IPS-18c (cell line): ENCODE data around the gene VSTM2B.

Source experiments
- H3K4me3 ChIP-seq: 2 replicates; pipeline ENCODE4 v1.7.0; 2013; ENCODE audit warnings: low read depth, mild to moderate bottlenecking, low read length, moderate library complexity; ENCODE audit not compliant: insufficient read depth
- H3K9me3 ChIP-seq: one replicate; pipeline ENCODE4 v1.6.1; 2013; ENCODE audit warnings: mild to moderate bottlenecking, low read length, moderate library complexity; ENCODE audit not compliant: control insufficient read depth, insufficient read depth

VSTM2B gene

DNA sequence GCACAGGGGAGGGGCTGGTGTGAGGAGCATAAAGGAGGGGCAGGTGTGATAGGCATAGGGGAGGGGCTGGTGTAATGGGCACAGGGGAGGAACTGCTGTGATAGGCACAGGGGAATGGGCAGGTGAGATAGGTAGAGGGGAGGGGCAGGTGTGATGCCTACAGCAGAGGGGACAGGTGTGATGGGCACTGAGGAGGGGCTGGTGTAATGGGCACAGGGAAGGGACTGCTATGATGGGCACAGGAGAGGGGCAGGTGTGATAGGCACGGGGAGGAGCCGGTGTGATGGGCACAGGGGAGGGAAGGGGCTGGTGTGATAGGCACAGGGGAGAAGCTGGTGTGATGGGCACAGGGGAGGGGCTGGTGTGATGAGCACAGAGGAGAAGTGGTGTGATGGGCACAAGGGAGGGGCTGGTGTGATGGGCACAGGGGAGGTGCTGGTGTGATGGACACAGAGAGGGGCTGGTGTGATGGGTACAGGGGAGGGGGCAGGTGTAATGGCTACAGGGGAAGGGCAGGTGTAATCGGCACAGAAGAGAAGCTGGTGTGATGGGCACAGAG lies 40.8 kb downstream of the VSTM2B start:
- no peak overlapping the region for H3K4me3 ChIP-seq
- H3K9me3 ChIP-seq: no peaks in the 10 kb centered on the region

DNA sequence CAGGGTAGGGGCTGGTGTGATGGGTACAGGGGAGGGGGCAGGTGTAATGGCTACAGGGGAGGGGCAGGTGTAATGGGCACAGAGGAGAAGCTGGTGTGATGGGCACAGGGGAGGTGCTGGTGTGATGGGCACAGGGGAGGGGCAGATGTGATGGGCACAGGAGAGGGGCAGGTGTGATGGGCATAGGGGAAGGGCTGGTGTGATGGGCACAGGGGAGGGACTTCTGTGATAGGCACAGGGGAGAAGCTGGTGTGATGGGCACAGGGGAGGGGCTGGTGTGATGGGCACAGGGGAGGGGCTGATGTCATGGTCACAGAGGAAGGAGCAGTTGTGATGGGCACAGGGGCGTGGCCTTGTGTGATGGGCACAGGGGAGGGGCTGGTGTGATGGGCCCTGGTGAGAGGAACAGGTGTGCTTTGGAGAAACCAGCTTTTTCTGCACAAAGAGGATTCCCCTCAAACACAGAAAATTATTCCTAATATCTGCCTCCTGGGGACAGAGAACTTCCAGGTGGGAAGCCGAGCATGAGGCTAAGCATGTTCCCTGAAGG lies 41.6 kb downstream of the VSTM2B start:
- no peaks in the 10 kb centered on the region for H3K9me3 ChIP-seq
- H3K4me3 ChIP-seq: no peak overlapping the region

DNA sequence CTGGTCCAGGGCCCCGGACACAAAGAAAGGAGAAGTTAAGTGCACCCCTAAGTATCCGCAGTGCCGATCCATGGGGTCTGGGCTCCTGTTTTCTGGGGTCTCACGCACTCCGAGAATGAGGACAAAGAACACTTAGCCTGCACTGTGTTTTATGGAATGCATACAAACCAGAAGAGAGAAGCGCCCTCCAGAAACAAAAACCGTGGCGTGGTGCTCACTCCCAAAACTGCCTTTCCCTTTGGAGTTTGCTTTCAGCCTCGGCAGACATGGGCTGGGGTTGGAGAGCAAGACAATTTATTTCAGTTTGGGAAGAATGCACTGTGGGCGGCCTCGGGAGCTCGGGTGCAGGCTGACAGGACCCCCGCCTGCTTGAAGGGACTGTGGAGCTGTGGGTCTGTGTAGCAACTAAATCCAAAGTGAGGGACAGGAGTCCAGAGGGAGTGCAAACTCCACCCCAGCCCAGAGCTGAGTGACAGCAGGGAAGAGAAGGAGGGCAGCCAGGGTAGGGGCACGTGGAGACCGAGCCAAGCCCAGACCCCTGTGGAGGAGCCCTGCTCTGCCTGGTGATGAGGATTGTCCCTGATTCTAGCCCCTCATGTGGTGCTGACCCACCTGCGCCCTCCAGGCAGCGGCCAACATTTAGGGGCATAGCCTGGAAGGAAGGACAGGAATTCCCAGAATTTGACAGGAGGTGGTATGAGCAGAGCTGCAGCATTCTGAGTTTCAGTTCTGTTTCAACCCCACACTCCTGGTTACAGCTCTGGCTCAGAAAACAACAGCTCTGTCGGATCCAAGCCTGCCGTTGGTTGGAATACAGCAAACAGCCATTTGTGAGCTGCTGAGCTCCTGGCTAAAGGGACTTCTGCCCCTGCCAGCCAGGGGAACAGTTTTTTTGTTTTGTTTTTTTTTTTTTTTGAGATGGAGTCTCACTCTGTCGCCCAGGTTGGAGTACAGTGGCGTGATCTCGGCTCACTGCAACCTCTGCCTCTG lies 42.5 kb downstream of the VSTM2B start:
- Histone ChIP-seq H3K9me3 (no peaks in the 10 kb centered on the region), H3K4me3 (no peak overlapping the region)

DNA sequence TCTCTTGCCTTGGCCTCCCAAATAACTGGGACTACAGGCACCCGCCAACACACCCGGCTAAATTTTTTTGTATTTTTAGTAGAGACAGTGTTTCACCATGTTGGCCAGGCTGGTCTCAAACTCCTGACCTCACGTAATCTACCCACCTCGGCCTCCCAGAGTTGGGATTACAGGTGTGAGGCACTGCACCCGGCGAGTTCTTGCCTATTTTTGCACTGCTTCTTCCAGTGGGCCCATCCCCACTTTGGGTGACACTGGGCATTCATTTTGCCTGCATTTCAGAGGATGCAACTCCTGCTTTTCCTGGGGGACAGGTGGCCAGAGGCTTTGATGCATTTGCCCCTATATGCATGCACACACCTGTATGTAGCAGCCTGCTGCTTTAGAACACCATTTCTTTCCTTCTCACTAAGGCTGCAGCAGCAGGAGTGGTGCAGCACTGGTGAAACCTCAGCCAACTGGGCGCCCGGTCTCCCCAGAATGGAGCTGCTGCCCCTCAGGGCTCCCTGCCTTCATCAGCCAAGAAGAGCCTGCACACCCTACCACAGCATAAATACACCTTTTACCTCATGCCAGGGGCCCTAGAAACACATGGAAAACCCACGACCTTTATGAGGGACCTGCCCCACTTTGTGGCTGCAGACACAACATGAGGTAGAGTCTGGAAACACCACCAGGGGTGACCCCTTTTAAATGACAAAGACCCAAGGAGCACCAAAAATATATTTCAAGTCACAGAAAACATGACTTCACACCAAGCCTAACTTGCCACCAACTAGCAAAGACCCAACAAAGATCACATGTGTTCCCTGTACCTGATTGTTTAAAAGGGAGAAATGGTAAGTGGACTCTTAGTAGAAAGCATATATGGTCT lies 43.5 kb downstream of the VSTM2B start:
- Histone ChIP-seq H3K4me3 (no peak overlapping the region), H3K9me3 (no peaks in the 10 kb centered on the region)

DNA sequence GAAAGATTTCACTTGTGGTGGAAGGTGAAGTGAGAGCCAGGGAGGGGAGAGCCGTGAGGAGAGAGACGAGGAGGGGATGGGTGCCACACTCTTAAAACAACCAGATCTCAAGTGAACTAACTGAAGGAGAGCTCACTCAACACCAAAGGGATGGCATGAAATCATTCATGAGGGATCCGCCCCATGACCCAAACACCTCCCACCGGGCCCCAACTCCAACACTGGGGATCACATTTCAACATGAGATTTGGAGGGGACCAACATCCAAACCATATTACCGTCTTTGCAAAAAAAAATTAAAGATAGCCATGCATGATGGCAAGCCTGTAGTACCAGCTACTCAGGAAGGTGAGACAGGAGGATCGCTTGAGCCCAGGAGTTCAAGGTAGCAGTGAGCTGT lies 45.4 kb downstream of the VSTM2B start:
- Histone ChIP-seq H3K4me3 (no peak overlapping the region), H3K9me3 (no peaks in the 10 kb centered on the region)

DNA sequence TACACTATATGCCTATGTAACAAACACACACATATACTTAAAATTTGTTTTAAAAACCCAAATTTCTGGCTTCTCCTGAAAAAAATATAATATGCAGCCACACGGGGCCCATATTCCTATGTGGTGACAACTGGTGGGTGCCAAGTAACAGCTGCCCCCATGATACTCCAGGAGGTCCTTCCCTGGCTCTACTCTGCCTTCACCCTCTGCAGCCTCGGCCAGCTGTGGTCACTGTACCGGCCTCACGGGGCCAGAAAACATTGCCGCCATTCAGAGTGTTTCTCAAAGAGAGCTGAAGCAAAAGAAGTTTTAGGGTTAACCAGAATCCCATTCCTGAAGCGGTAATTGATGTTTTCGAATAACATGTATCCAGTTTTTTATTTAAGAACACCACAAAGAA lies 47.7 kb downstream of the VSTM2B start:
- no peaks in the 10 kb centered on the region for H3K9me3 ChIP-seq
- H3K4me3 ChIP-seq: no peak overlapping the region

DNA sequence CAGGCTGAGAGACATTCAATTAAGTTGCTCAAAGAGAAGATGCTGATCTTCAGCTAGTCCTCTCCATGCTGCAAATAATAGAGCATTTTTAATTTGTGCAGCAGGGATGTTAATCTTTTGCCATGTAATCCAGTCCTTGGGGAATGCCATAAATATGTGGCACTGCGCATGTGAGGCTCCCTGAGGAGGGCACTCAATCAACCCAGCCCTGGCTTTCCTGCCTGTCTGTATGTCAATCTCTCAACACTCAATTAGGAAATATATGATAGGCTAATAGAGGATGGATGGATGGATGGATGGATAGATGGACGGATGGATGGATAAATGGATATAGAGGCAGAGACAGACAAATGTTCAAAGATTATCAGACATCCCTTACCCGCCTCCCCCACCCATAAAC lies 48.7 kb downstream of the VSTM2B start:
- Histone ChIP-seq H3K4me3 (no peak overlapping the region), H3K9me3 (no peaks in the 10 kb centered on the region)

DNA sequence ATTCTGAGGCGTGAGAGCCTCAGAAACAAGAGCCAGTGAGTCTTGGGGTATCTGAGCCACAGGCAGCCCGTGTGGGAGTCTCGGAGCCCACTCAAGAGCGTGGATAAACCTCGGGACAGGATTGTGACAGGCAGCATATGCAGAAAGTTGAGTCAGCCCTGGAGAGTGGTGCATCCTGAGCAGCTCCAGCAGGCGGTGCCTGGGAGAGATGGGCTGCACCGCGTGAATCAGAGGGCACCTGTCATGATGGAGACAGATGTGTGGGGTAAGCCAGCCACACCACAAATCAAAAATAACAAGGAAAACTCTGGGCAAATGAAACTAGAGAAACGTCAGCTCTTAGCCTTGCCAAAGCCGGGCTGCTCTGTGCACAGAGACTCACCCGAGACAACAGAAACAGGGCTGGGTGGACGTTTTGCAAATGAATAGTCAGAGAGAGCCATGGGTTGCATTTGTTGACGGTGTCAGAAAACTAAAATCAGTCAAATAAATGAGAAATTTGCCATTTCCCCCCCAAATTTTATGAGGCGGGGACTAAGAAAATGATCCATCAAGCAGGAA lies 50.3 kb downstream of the VSTM2B start:
- Histone ChIP-seq H3K9me3 (no peaks in the 10 kb centered on the region), H3K4me3 (no peak overlapping the region)

DNA sequence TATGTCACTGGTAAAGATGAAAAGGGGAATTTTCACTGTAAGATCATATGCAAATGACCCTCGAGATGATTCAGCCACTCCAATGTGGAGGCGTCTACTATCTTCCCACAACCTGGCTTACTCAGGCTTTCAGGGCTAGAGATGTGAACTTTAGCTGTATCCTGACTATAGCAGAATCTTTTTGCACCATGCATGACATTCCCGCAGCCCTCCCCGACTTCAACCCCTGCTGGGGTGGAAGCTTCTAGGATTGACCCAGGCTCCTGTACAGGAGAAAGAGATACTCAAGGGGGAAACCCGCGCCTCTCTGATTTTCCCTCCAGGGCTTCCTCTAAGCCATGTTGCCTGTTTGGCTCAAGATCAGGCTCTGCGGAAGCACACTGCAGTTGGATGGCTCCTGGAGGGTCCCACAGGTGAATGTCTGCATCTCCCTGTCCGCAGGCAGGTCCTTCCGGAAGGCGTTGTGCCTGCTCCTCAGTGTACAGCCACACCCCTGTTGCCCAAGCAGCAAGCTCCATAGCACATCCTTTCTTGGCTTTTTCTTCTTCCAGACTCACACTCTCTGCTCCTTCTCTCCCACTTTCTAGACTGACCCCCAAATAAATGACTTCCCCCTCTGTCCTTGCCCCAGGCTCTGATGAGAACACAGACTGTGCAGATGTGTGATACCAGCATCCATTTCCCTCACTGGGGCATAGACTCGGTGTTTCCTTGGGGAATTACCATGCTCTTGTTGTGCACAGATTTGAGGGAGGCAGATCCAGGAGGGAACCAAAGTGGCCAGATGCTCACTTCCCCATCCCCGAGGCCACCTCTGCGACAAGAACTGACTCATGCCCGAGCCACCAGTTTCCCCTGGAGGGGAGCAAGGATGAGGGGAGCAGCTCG lies 51.2 kb downstream of the VSTM2B start:
- H3K4me3 ChIP-seq: no peak overlapping the region
- H3K9me3 ChIP-seq: no peaks in the 10 kb centered on the region

DNA sequence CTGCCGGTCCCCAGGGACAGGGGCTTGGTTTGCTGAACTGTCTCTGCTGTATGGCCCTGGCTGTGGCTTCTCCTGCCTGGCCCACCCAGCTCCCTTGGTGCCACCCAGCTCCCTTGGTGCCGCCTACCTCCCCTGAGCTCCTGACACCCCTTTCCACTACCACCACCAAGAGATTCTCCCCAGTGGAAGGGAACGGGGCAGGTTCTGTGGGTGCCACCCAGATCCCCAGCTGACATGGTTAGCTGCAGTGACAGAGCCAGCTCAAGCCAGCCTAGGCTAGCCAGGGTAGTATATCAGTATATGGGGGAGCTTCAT lies 51.8 kb downstream of the VSTM2B start:
- Histone ChIP-seq H3K9me3 (no peaks in the 10 kb centered on the region), H3K4me3 (no peak overlapping the region)

DNA sequence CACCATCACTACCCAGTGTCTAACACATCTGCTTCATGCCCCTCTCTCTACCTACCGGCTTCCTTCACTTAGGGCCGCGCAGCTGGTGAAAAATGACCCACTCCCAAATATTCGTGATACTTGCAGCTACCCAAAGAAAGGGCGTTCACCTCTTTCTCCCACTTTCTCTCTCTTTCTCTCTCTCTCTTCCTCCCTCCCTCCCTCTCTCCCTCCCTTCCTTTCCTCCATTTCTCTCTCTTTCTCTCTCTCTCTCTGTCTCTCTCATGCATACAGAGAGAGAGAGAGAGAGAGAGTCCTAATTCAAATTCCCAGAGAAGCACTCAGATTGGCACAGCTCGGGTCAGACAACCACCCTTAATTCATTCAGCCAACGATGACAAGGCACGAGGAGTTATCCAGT lies 52.6 kb downstream of the VSTM2B start:
- no peaks in the 10 kb centered on the region for H3K9me3 ChIP-seq
- H3K4me3 ChIP-seq: no peak overlapping the region

DNA sequence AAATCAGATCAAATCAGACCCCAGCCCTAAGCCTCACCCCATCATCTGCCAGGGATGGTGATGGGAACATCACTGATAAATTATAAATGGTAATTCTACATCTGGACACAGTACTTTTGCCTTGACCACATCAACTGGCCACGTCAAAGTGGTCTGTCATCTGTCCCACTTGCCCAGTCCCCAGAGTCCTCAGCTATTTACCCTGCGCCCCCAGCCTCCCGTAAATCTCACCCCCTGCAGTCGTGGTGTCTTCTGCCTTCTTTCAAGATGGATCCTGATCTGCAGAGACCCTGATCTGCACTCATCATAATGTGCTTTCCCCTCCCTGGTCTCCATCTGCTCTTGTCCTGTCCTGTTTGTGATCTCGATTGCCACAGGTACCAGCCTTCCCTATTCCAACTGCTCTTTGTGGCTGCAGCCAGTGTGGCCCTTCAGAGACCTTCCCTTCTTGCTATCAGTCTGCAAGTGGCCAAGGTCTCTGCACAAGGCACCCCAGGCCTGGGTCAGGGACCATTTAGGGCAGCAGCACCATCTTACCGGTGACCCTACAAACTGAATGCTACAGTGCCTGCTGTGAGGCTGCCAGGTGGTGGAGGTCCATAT lies 53.6 kb downstream of the VSTM2B start:
- Histone ChIP-seq H3K9me3 (no peaks in the 10 kb centered on the region), H3K4me3 (no peak overlapping the region)

DNA sequence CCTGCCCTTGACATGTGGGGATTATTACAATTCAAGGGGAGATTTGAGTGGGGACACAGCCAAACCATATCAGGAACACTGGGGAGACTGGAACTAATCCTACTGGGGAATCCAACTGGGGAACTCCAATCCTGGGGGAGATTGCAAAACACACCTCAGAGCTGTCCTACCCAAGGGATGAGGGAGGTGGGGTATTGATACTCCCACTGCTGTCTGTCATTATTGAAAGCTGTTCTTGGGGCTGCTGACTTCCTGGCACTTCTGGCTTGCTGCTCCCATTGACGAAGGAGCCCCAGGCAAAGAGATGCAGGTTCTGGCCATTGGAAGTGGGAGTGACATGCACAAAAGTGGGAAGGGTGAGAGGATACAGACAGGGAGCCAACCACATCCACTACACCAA lies 55.6 kb downstream of the VSTM2B start:
- Histone ChIP-seq H3K4me3 (no peak overlapping the region), H3K9me3 (no peaks in the 10 kb centered on the region)

DNA sequence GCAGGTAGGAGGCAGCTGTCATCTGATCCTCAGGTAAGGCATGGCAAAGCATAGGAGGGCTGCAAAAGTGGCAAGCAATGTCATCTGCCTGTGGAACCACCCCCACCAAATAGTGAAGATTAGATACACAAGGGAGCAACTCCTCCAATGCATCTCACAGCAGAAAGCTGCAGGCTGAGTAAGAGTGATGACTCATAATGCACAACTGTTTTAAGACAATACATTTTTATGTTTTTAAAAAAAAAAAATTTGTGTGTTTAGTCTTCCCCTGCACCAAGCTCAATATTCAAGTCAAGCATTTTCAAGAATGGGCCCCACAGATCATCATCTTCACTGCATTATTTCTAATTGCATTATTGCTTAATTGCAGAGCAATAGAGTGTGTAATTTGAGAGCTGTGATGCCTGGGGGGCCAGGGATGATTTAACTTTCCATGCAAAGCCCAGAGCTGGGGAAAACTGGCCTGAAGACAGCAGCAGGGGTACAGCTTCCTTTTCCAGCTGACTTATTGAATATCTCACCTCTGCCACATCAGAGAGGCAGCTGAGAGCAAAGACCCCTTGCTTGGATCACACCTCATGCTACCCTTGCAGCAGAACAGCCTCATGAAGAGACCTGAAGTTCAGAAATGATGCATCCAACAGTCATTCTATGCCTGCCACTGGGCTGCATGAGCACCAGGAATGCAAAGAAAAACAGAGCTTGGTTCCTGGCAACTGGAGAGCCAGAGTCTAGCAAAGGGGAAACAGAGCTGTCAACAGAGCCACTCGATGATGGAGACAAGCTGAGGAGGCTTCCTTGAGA lies 57.6 kb downstream of the VSTM2B start:
- Histone ChIP-seq H3K9me3 (no peaks in the 10 kb centered on the region), H3K4me3 (no peak overlapping the region)

DNA sequence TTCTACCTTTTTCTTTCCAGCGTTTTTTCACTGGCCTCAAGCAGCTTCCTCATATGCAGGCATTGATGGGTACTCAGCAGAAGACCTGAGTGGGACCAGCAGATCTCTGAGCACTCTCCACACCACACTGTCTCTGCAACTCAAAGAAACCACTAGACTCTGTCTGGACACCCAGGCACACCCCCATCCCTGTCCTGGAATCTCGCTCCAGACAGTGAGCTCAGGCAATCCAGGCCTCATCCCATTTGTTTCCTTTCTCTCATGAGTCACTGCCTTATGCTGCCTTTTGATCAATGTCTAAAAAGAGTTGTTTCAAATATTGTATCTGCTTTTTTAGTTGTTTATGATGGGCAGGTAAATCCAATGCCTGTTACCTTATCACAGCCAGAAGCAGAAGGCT lies 60.6 kb downstream of the VSTM2B start:
- Histone ChIP-seq H3K9me3 (no peaks in the 10 kb centered on the region), H3K4me3 (no peak overlapping the region)
